Breast epithelium (tissue), 3 donors: ENCODE results near the gene RBM28.
"Not testable (repeated sequence)": the region's sequence is repeated elsewhere in the genome, so short reads cannot be mapped to it uniquely, and the experiment has no call there.

ENCODE experiments used
- POLR2AphosphoS5 ChIP-seq, 3 donors: sonication (generic); formaldehyde crosslinking; IDR thresholded peaks; one replicate each; pipeline ENCODE4 v1.6.1; 2017; ENCODE audit warnings: antibody characterized with exemption in 3 of 3
- TF ChIP-seq, protein P1 (sequence below), 3 donors: fragments of 450-650 bp; IDR thresholded peaks; one replicate each; pipeline ENCODE4 v1.5.1; 2016 to 2017; ENCODE audit warnings: antibody characterized with exemption in 3 of 3, mild to moderate bottlenecking in 3 of 3, moderate library complexity in 3 of 3

DNA sequence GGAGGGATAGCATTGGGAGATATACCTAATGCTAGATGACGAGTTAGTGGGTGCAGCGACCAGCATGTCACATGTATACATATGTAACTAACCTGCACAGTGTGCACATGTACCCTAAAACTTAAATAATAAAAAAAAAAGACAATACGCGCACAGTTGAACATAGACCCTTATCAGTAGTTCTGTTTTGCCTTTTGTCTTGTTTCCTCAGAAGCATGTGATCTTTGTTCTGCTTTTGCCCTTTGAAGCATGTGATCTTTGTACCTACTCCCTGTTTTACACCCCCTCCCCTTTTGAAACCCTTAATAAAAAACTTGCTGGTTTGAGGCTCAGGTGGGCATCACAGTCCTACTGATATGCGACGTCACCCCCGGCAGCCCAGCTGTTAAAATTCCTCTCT, 45.7 kb downstream of the RBM28 start:
- TF ChIP-seq, protein P1, sequence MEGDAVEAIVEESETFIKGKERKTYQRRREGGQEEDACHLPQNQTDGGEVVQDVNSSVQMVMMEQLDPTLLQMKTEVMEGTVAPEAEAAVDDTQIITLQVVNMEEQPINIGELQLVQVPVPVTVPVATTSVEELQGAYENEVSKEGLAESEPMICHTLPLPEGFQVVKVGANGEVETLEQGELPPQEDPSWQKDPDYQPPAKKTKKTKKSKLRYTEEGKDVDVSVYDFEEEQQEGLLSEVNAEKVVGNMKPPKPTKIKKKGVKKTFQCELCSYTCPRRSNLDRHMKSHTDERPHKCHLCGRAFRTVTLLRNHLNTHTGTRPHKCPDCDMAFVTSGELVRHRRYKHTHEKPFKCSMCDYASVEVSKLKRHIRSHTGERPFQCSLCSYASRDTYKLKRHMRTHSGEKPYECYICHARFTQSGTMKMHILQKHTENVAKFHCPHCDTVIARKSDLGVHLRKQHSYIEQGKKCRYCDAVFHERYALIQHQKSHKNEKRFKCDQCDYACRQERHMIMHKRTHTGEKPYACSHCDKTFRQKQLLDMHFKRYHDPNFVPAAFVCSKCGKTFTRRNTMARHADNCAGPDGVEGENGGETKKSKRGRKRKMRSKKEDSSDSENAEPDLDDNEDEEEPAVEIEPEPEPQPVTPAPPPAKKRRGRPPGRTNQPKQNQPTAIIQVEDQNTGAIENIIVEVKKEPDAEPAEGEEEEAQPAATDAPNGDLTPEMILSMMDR (IDR thresholded peaks at IDR 0.05) = not testable (repeated sequence)
- TF ChIP-seq POLR2AphosphoS5 (IDR thresholded peaks at IDR 0.05) = not testable (repeated sequence)
